Suprapubic skin (tissue), 4 donors: ENCODE results near the gene INSIG1.

ENCODE experiments used
- CTCF ChIP-seq, 2 donors: fragments of 200-600 bp in 1 of 2; fragments of 450-650 bp in 1 of 2; sonication (generic) in 1 of 2; IDR thresholded peaks; one replicate each; pipeline ENCODE4 v1.5.1; 2016 to 2019; ENCODE audit warnings: antibody characterized with exemption in 2 of 2, mild to moderate bottlenecking in 1 of 2, moderate library complexity in 1 of 2
- POLR2A ChIP-seq, 2 donors: fragments of 450-650 bp; IDR thresholded peaks; one replicate each; pipeline ENCODE4 v1.6.1; 2017; ENCODE audit warnings: antibody characterized with exemption in 2 of 2, mild to moderate bottlenecking in 2 of 2, moderate library complexity in 2 of 2
- POLR2AphosphoS5 ChIP-seq, 3 donors: sonication (generic); formaldehyde crosslinking; IDR thresholded peaks; one replicate each; pipeline ENCODE4 v1.6.1; 2017; ENCODE audit warnings: antibody characterized with exemption in 3 of 3

GRCh38 chr7:155310425-155311114 lies 12.9 kb downstream of the INSIG1 start:
- TF ChIP-seq CTCF (IDR thresholded peaks at IDR 0.05) (no peak), POLR2AphosphoS5 (IDR thresholded peaks at IDR 0.05) (no peak), POLR2A (IDR thresholded peaks at IDR 0.05) (no peak)
